ENCODE data around the gene FOXC1. TPM values are rescaled to one million over a fixed set of nuclear protein-coding genes. Genes with fewer than 3 reads are reported as not detected.

FOXC1 gene
- total RNA-seq, 1 experiment from 2014 or later: 7.3 TPM

- DNase-seq: no peak
- H3K9me3 ChIP-seq (ENCODE audit: low read length): no peaks in the 10 kb centered on the region
- H3K27me3 ChIP-seq (ENCODE audit: low read length): no peaks in the 10 kb centered on the region
- TF ChIP-seq, protein P1, sequence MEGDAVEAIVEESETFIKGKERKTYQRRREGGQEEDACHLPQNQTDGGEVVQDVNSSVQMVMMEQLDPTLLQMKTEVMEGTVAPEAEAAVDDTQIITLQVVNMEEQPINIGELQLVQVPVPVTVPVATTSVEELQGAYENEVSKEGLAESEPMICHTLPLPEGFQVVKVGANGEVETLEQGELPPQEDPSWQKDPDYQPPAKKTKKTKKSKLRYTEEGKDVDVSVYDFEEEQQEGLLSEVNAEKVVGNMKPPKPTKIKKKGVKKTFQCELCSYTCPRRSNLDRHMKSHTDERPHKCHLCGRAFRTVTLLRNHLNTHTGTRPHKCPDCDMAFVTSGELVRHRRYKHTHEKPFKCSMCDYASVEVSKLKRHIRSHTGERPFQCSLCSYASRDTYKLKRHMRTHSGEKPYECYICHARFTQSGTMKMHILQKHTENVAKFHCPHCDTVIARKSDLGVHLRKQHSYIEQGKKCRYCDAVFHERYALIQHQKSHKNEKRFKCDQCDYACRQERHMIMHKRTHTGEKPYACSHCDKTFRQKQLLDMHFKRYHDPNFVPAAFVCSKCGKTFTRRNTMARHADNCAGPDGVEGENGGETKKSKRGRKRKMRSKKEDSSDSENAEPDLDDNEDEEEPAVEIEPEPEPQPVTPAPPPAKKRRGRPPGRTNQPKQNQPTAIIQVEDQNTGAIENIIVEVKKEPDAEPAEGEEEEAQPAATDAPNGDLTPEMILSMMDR (conservative IDR thresholded peaks at IDR 0.05; ENCODE audit: low read depth, low read length): no peak
- peaks cover 17% of the 10 kb centered on the region for H3K4me1 ChIP-seq (ENCODE audit: insufficient read depth, low read length)
- no peaks in the 10 kb centered on the region for H3K79me2 ChIP-seq (ENCODE audit: low read length)
- no peaks in the 10 kb centered on the region for H3K36me3 ChIP-seq (ENCODE audit: low read depth, low read length)
- no peaks in the 10 kb centered on the region for H3K9me2 ChIP-seq (replicated peaks; ENCODE audit: low read length)
- H3K27ac ChIP-seq (ENCODE audit: low read length): no peak overlapping the region
- no peak overlapping the region for H3K9ac ChIP-seq (ENCODE audit: low read length)
- H2AFZ ChIP-seq (ENCODE audit: low read length): no peak overlapping the region
- ChIA-PET CTCF (no interaction called here), POLR2A (ENCODE audit: unreplicated experiment) (no interaction called here)
- intact Hi-C loops (cut with micrococcal nuclease): no loop called here
- H4K20me1 ChIP-seq (ENCODE audit: low read length): no peaks in the 10 kb centered on the region
- no TSS peak for BruUV-seq (replicated peaks)
- no peaks in the 10 kb centered on the region for H3F3A ChIP-seq (ENCODE audit: low read length, unreplicated experiment)
- H3K4me3 ChIP-seq (ENCODE audit: low read length): no peak overlapping the region
- no peak for ATAC-seq
- no peak overlapping the region for H3K4me2 ChIP-seq (ENCODE audit: low read length)
Measured at GRCh38 chr6:1633366-1634021, 23.8 kb downstream of the FOXC1 start.

DNA sequence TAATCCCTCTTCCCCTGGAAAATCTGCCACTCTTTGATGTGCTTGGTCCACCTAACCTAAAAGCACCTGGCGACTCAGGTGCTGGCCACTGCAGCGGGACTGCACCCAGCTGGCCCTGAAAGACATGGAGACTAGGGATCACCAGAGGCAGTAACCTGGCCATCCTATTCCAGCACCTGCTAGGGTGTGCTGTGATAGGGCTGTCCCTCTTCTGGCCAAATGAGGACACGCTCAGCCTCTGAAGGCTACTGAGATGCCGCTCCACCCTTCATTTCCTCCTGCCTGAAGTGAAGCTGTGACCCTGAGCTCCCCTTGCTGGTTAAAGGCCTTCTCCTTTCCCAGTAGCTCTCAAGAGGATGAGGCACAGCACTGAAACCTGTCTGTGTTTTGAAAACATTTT lies 24.4 kb downstream of the FOXC1 start:
- no peak overlapping the region for H3K4me3 ChIP-seq (ENCODE audit: low read length)
- no peaks in the 10 kb centered on the region for H3F3A ChIP-seq (ENCODE audit: low read length, unreplicated experiment)
- ATAC-seq (no peak), DNase-seq (no peak)
- H3K9me3 ChIP-seq (ENCODE audit: low read length): no peaks in the 10 kb centered on the region
- H3K27me3 ChIP-seq (ENCODE audit: low read length): no peaks in the 10 kb centered on the region
- H3K4me2 ChIP-seq (ENCODE audit: low read length): no peak overlapping the region
- H3K36me3 ChIP-seq (ENCODE audit: low read depth, low read length): no peaks in the 10 kb centered on the region
- TF ChIP-seq, protein P1 (conservative IDR thresholded peaks at IDR 0.05; ENCODE audit: low read depth, low read length): no peak
- TF ChIP-seq EZH2phosphoT487 (IDR thresholded peaks at IDR 0.05; ENCODE audit: borderline replicate concordance, low read length): no peak
- TF ChIP-seq EZH2 (IDR thresholded peaks at IDR 0.05; ENCODE audit: low read length, unreplicated experiment): no peak
- H2AFZ ChIP-seq (ENCODE audit: low read length): no peak overlapping the region
- no peaks in the 10 kb centered on the region for H4K20me1 ChIP-seq (ENCODE audit: low read length)
- no TSS peak for BruUV-seq (replicated peaks)
- H3K4me1 ChIP-seq (ENCODE audit: insufficient read depth, low read length): peaks cover 17% of the 10 kb centered on the region
- POLR2A ChIA-PET (ENCODE audit: unreplicated experiment): no interaction called here
- H3K9ac ChIP-seq (ENCODE audit: low read length): no peak overlapping the region
- no peak overlapping the region for H3K27ac ChIP-seq (ENCODE audit: low read length)
- H3K9me2 ChIP-seq (replicated peaks; ENCODE audit: low read length): no peaks in the 10 kb centered on the region
- intact Hi-C loops (cut with micrococcal nuclease): no loop called here
- CTCF ChIA-PET: no interaction called here
- no peaks in the 10 kb centered on the region for H3K79me2 ChIP-seq (ENCODE audit: low read length)

DNA sequence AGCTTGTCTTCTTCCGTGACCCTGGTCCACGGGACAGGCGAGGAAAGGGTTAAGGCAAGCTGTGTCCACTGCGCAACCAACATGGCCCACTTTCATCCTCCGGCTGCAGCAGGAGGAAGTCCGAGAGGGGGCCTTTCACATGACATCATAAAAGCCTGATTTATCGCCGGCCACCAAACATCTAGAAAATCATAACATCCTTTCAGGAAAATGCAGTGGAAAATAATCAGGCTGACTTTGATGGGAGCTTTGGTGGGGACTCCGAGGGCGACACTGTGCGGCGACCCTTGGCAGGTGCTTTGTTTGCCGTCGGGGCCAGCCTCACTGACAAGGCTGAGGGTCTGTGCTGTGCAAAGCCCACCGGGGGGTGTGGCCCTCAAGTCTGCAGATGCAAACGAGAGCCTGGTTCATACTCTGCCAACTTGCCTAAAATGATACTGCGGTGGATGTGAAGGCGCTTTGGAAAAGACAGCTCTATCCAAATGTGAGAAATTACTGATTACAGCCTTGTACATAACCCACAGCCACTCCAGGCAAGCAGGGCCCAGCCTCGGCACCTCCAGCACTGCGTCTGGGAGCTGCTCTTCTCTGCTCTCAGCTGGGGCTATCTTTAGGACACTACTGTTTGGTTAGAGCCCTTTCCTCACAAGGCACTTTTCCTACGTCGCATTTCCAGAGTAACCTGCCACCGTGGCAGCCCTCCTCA lies 25.7 kb downstream of the FOXC1 start:
- Histone ChIP-seq H3K27ac (ENCODE audit: low read length) (no peak overlapping the region), H2AFZ (ENCODE audit: low read length) (no peak overlapping the region), H3K4me2 (ENCODE audit: low read length) (no peak overlapping the region), H4K20me1 (ENCODE audit: low read length) (no peaks in the 10 kb centered on the region), H3K36me3 (ENCODE audit: low read depth, low read length) (no peaks in the 10 kb centered on the region), H3K27me3 (ENCODE audit: low read length) (no peaks in the 10 kb centered on the region), H3K4me1 (ENCODE audit: insufficient read depth, low read length) (peaks cover 17% of the 10 kb centered on the region), H3K9me3 (ENCODE audit: low read length) (no peaks in the 10 kb centered on the region), H3K4me3 (ENCODE audit: low read length) (no peak overlapping the region), H3F3A (ENCODE audit: low read length, unreplicated experiment) (no peaks in the 10 kb centered on the region), H3K79me2 (ENCODE audit: low read length) (no peaks in the 10 kb centered on the region), H3K9me2 (replicated peaks; ENCODE audit: low read length) (no peaks in the 10 kb centered on the region), H3K9ac (ENCODE audit: low read length) (no peak overlapping the region)
- ChIA-PET POLR2A (ENCODE audit: unreplicated experiment) (no interaction called here), CTCF (no interaction called here)
- intact Hi-C loops (cut with micrococcal nuclease): no loop called here
- DNase-seq (no peak), ATAC-seq (no peak)
- TF ChIP-seq EZH2phosphoT487 (IDR thresholded peaks at IDR 0.05; ENCODE audit: borderline replicate concordance, low read length) (no peak), EZH2 (IDR thresholded peaks at IDR 0.05; ENCODE audit: low read length, unreplicated experiment) (no peak)
- TF ChIP-seq, protein P1 (conservative IDR thresholded peaks at IDR 0.05; ENCODE audit: low read depth, low read length): no peak
- no TSS peak for BruUV-seq (replicated peaks)
